Activated T-cell treated with anti-CD3 and anti-CD28 coated beads for 48 hours (primary cell): ENCODE results near the gene ATXN1.

ENCODE experiments used
- DNase-seq: peaks from one replicate; pipeline ENCODE4 v3.0.0-alpha.2; 2020; ENCODE audit warnings: low read depth

The ATXN1 gene

GRCh38 chr6:16783509-16783908 is 22.2 kb upstream of the ATXN1 start:
- no peak for DNase-seq

GRCh38 chr6:16782278-16782677 is 21.0 kb upstream of the ATXN1 start:
- no peak for DNase-seq

GRCh38 chr6:16781348-16782169 is 20.3 kb upstream of the ATXN1 start:
- DNase-seq = no peak

GRCh38 chr6:16778521-16778920 is 17.3 kb upstream of the ATXN1 start:
- no peak for DNase-seq

GRCh38 chr6:16777794-16778193 is 16.5 kb upstream of the ATXN1 start:
- no peak for DNase-seq

- no peak for DNase-seq
These were observed 15.2 kb upstream of the ATXN1 start for GRCh38 chr6:16776394-16777017.

GRCh38 chr6:16774437-16774836 is 13.2 kb upstream of the ATXN1 start:
- DNase-seq = no peak

- DNase-seq = no peak
These were observed 12.1 kb upstream of the ATXN1 start for GRCh38 chr6:16773362-16773761.

GRCh38 chr6:16770701-16771569 is 9.7 kb upstream of the ATXN1 start:
- peak; percentile 67 for DNase-seq

GRCh38 chr6:16769986-16770376 is 8.7 kb upstream of the ATXN1 start:
- no peak for DNase-seq

- peak; percentile 37 for DNase-seq
These were observed 8.1 kb upstream of the ATXN1 start for GRCh38 chr6:16769131-16769985.

GRCh38 chr6:16768477-16768830 is 7.2 kb upstream of the ATXN1 start:
- DNase-seq = no peak

GRCh38 chr6:16767765-16768476 is 6.7 kb upstream of the ATXN1 start:
- DNase-seq = no peak

GRCh38 chr6:16766836-16767745 is 5.8 kb upstream of the ATXN1 start:
- DNase-seq = no peak

- peak; percentile 39 for DNase-seq
These were observed 4.8 kb upstream of the ATXN1 start for GRCh38 chr6:16766043-16766536.

GRCh38 chr6:16765235-16765634 is 4.0 kb upstream of the ATXN1 start:
- no peak for DNase-seq

- DNase-seq = no peak
These were observed 3.1 kb upstream of the ATXN1 start for GRCh38 chr6:16764188-16764950.

GRCh38 chr6:16762550-16763477 is 1.6 kb upstream of the ATXN1 start:
- DNase-seq = peak; percentile 33
